ENCODE data around the gene ADAMTSL3.
A peak's percentile ranks its signal among the peaks of the same experiment; 100 is the strongest.
"Not testable (repeated sequence)": the region's sequence is repeated elsewhere in the genome, so short reads cannot be mapped to it uniquely, and the experiment has no call there.

ADAMTSL3 gene

DNA sequence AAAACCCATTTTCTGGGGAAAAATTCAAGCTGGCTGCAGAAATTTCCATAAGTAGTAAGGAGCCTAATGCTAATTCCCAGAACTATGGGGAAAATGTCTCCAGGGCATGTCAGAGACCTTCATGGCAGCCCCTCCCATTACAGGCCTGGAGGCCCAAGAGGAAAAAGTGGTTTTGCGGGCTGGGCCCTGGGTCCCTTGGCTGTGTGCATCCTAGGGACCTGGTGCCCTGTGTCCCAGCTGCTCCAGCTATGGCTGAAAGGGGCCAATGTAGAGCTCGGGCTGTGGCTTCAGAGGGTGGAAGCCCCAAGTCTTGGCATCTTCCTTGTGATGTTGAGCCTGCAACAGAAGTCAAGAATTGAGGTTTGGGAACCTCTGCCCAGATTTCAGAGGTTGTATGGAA, 48.4 kb downstream of the ADAMTSL3 start:
- not testable (repeated sequence) for DNase-seq (ENCODE audit: low spot score)

DNA sequence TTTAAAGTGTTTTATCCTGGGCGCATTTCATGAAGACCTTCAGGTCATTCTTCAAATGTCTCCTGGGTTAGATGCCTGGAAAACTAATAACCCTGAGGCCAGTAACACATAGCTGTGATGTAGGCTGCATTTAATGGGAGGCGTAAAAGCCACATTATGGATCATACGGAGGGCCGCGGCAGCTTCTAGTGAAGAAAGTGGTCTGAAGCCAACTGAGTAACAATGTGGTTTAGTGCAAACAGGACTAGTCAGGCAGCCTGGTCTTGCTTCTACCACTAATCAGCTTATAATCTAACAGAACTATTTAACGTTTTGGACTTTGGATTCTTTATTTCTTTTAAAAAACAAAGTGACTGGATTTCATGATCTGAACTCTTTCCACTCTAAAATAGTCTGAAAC, 54.4 kb downstream of the ADAMTSL3 start:
- no peak for DNase-seq (ENCODE audit: low spot score)

DNA sequence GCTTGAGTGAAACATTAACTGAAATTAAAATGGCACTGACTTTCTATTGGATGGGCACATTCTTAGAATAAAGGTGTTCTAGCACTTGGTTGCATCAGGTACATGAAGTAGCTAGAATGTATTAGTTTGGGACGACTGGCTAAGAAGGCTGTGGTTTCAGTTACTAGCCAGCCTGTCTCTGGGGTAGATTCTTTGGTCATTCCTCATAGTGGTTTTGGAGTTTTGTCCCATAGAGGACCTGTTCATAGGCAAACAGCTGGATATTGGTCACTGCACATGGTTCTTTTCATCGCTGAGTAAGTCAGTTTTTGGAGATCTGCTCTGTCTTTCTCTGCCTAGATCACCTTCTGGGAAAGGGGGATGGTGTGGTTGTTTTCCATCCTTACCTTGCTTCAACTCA, 55.3 kb downstream of the ADAMTSL3 start:
- no peak for DNase-seq (ENCODE audit: low spot score)

DNA sequence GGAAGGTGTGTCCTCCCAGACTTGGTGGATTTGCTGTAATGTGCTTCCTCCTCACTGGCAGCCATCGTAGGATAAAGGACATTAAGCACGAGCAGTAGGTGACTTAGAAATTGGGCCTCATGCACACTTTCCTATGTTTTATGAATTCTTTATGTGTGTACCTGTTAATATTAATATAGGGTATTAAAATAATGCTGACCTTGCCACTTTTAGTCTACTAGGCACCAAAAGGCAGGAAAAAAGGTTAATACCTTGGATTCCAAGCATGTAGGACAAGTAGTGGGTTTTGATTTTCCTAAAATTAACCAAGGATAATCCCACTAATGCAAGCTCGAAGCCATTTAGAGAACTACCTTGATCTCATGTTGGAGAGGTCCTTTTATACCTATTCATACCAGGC, 55.9 kb downstream of the ADAMTSL3 start:
- DNase-seq (ENCODE audit: low spot score) = no peak

DNA sequence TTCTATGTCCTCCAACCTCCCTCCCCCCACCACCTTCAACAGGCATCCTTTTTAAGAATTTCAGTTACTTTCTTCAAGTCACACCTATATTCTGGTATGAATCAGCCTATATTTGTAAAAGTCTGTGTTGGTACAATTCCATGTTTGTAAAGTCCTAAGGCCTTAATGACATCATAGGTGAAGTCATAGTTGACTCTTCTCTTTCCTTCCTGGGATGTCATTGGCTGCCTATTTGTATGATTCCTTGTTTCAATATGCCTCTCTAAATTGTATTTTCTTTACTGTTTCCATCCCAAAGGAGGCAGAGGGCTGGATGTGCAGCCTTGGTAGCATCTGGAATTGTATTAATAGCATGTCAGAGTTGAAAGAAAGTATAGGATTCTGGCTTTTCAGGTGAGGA, 56.5 kb downstream of the ADAMTSL3 start:
- no peak for DNase-seq (ENCODE audit: low spot score)

DNA sequence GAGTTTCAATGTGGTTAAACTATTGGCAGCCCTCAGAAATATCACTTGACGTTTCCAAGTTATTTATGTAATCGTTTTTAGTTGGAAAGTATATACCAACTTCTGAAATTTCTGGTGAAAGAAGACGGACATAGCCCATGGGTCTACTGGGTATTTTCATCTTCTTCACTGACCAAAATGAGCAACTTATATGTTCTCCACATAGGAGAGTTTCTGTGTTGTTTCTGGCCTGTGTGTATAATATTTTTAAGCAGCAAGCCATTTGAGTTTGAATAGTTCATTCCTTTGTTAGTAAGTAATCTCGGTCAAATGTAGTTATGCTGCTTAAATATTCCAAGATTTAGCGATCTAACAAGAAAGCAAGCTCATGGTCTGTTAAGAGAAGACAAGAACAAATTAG, 57.3 kb downstream of the ADAMTSL3 start:
- no peak for DNase-seq (ENCODE audit: low spot score)

DNA sequence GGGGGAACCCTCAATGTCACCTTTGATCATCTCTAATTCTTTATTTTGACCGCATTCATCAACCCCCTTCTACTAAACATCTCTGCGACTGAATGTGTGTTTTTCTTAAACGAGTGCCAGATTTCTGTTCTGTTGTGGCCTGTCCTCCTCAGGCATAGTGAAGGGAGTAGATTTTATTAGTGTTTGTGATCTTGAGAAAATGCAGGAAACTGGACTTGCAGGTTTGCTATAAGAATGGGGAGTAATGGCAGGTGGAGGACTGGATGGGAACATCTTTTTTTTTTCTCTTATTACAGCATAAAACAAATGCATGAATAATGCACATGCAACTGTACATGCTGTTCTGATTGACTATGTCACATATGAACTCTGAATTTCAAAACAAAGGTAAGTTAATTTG, 59.3 kb downstream of the ADAMTSL3 start:
- DNase-seq (ENCODE audit: low spot score) = no peak

DNA sequence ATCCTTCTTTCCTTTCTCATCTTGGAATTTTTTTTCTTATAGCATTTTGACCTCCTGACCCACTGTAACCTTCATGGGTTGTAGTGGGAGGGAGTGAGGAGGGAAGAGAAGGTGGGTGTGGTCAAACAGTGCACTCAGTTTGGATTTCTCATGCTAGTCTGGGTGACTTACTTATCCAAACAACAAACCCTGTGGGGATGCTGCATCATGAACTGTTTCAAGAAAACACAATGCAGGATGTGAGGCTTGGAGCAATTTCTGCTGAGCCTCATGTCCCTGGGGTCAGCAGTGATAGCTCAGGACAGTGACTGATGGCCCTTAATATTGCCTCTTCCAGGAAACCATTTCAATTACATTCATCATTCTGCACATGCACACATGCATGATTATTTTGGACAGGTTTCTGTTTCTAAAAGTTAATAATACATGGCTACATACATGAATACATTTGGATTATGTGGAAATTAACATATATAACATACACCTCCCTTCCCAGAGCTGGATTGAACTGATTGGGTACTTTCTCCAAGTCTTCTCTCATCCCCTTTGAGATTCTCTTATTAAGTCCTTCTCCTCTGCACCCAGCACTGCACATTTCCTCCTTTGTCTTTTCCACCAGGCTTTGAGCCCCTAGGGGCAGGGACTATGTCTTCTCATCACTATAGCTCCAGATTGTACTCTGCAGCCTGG, 61.2 kb downstream of the ADAMTSL3 start:
- DNase-seq (ENCODE audit: low spot score) = no peak

DNA sequence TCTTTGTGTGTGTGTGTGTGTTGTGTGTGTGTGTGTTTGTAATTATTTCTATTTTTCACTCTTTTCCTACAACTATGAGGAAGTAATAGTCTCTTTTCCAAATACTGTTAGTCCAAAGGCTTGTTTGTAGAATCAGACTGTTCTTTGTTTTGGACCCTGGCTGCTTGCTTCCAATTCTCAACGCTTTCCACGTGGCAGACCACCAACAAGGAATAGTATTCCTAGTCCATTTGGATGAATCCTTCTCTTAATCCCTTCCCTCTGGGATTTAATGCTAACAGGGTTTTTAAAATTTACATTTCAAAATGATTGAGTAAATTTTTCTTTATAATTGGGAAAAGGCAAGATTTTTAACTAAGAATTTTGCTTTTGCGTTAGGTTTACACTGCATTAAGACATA, 62.7 kb downstream of the ADAMTSL3 start:
- DNase-seq (ENCODE audit: low spot score) = no peak

DNA sequence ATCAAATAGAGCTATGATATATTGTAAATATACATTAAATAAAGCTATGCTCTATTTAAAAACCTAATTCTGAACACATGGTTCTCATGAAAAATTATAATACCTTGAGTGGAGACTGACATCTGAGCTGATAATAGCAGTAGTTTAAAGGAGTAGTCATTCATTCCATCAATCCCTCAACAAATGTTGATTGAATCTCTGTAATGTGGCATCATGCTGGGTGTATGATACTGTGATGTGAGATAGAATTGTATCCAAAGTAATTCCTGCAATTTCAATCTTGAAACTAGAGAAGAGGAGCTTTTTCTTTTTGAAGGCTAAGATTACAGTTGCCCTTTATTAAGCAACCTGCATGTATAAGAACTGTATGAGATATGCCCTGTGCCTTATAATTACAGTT, 63.1 kb downstream of the ADAMTSL3 start:
- no peak for DNase-seq (ENCODE audit: low spot score)

DNA sequence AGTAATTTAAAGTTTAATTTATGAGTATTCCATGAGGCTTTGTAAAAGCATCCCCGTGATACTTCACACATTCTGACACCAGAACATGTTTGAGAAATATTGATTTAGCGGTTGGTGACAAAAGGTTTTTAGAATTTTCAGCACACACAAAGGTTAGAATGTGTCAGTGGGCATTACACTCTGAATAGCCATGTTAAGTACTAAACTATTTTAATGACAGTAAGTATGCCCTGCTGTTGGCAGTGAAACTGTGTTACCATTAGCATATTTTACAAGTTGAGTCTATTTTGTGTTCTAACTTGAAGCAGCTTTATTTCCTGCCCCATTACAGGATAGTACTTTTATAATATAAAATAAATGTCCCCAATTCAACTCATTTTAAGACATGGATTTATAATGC, 66.5 kb downstream of the ADAMTSL3 start:
- no peak for DNase-seq (ENCODE audit: low spot score)

DNA sequence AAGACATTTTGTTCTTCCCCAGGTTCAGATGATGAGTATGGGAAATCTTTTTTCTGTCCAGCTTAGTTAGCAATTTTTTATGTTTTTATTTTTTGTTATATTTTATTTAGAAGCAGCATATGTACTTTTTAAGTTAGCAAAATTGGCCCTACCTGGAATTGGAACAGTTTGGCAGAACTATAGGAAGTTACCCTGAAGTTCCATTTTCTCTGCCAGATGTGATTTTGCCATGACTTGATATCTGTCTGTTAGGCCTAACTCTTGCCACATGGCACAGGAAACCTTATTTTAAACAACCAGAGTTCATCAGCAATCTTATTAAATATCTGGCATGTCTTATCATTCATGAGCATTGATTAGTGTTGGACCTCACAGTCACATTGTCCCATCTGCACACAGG, 67.1 kb downstream of the ADAMTSL3 start:
- no peak for DNase-seq (ENCODE audit: low spot score)

DNA sequence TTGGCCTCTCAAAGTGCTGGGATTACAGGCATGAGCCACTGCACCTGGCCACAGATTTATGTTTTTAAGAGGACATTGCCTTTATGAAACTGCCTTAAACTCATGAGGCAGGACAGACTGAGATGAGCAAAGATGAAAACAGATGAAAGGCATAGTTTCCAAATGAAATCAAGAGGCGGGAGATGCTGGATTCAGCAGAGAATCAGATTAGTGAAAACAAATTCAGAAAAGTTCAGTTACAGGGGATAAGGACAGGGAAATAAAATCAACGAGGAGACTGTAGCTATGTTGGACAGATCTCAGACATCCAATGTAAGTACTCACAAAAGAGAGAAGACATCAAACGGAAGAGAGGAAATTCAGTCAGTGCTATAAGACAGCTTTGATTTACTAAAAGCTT, 68.1 kb downstream of the ADAMTSL3 start:
- no peak for DNase-seq (ENCODE audit: low spot score)

DNA sequence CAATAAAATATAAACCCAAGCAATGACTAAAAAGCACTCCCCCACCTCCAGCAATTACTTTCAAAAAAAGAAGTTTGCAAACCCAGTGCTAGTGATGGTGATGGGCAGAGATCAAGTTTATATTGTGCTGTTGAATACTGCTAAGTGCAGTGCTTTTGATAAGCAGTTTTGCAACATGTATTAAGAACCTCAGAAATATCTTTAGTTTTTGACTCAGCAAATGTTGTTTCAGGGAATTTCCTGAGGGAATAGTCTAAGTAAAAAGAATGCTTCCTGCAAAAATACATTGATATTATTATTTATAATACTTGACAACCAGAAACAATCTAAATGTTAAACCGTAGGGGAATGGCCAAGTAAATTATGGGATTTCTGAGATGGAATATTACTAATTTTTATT, 69.3 kb downstream of the ADAMTSL3 start:
- no peak for DNase-seq (ENCODE audit: low spot score)

DNA sequence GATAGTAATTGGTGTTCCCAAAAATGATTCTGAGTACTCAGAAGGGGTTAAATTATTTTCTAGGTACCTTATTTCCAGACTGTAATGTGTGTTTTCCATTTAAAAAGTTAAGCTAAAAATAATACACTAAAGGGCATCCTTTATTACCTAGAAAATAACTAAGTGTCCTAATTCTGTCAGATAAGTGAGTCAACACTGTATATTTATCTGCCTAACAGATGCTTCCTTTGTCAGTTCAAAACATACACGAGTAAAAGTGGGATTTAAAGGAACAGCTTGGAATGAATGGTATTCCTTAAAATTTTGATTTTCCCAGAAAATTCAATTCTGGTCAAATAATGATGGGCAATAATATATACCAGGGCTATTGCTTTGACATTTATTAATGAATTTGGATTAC, 78.3 kb downstream of the ADAMTSL3 start:
- DNase-seq (ENCODE audit: low spot score) = no peak

DNA sequence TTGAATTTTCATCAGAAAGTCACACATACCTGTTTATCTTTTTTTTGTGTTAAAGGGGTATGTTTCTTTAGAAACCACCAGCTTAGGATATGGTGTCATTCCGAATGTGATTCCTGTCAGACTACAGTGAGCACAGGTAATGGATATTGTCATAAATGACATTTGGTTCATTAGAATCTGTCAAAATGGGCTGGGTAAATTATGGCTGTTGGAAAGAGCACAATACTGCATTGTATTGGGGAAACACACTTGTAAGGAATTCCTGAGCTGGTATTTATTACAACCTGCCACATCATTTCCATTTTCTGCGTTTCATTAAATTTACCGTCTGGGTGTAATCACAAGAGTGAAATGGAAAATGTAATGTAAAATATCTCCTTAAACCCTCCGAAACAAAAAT, 78.8 kb downstream of the ADAMTSL3 start:
- no peak for DNase-seq (ENCODE audit: low spot score)

DNA sequence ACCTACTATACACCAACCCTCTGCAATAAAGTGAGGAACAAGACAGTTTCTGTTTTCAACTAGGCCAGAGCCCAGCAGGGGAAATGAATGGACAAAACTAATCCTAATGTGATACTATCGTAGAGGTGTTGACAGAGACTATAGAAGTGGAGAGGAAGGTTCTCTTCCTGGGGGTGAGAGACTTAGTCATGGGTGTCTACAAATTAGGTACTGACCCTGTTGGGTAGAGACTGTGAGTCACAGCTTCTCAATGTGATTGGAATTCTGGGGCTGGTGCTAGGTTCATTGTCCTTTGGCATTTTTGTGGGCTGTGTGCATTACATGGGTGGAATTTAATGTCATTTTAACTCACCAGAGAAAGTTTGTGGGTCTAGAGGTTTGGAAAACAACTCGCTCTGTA, 79.3 kb downstream of the ADAMTSL3 start:
- no peak for DNase-seq (ENCODE audit: low spot score)

DNA sequence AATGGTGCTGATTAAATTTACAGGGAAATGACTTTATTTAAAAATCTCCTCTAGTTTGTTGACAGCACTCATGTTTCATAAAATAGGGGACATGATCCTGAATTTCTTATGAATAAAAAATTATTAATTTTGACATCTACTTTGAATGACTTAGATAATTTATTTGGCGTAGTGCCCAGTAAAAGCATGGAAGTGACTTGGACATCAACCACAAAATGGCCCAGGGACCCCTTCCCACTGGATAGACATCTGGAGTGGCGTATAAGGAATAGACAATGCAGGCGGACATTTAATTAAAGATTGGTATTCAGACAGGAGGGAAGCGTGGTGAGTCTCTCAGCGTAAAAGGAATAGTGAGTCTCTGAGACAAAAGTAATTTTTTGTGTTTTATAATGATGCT, 79.8 kb downstream of the ADAMTSL3 start:
- DNase-seq (ENCODE audit: low spot score) = no peak

DNA sequence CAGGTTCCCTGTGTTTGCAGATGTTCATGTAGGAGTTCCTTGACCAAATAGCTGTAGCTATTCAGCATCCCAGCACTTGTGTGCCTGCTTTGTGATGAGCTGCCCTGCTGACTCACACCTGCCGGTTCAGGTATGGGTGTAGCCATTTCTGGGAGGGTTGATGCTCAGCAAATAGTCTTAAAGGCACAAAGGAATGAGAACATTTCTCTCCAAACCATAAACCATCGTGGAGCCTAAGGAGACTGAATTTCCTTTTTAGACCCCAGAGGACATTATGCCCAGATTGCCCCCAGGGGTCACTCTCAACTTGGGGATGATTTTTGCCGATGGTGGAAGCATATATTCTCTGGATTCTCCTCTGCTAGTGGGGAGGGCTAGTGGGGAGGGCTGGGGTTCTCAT, 80.6 kb downstream of the ADAMTSL3 start:
- DNase-seq (ENCODE audit: low spot score) = peak; percentile 14

DNA sequence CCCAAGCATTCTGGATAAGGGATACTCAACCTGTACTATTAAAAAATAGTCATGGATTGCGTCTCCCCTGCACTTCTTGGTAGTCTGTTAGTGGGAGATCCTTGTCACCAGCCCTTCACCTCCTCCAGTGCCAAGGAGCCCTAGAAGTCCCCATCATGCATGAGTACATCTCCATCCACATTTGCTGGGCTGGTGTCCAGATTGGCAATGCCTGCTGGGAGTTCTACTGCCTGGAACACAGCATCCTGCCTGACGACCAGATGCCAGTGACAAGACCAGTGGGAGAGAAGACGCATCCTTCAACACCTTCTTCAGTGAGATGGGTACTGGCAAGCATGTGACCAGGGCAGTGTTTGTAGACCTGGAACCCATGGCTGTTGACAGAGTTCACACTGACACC, 85.7 kb downstream of the ADAMTSL3 start:
- DNase-seq (ENCODE audit: low spot score) = no peak

DNA sequence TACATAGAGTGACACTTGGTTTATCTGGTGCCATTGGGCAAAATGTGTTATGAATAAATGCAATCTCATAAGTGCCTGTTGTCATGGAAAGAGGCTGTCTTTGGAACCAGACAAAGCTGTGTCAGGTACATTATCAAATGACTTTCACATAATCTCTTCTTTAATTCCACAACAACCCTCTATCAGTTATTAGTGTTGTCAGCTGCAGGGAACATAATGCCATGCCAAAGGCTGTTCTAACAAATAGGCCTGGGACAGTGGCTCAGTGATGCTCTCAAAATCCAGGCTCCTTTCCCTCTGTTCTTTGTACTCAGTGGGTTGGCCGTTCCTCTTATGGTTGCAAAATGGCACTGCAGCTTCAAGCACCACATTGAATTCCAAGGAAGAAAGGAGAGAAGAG, 91.8 kb downstream of the ADAMTSL3 start:
- DNase-seq (ENCODE audit: low spot score) = no peak

DNA sequence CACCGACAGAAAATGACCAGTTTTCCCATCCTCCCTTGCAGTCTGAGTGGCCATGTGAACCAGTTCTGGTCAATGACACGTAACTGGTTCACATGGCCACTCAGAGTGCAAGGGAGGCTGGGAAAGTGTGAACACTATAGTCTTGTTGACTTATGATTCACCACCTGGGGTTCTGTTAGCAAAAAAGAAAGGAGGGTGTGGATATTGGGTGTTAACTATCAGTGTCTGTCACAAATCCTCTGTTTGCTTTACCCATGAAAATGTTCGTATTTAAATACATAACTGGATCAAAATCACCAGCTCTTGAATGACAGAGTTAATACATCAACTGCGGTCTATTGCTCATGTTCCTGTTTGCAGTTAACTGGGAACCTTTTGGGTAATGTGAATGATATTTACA, 92.3 kb downstream of the ADAMTSL3 start:
- DNase-seq (ENCODE audit: low spot score) = peak; percentile 6

DNA sequence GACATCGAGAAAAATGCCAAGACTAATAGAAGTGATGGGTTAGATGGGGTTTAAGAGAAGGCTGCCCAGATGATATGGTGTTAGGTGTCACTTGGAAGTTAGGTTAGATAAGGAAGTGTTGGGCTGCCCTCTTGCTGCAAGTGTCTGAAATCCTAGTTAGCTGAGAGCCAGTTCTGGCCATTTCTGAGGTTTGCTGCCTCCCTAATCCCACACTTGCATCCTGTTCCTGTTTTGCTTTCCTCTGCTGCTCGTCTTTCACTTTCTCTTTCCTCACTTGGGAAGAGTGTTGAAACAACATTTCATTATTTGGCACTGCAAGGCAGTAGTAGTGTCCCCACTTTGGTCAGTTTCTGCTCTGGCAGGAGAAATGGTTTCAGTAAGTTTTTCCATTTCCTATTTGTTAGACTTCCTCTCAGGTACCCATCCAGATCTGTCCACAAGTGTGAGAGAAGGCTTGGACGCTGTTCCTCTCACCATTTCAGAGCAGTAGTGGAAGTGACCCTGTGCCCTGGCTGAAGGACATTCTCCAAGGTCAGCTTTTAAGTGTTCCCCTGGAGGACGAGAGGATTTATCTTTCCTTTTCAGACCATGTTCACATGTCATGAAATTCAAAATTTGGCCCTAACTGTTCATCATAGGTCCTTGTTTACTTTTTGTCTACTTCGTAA, 93.3 kb downstream of the ADAMTSL3 start:
- DNase-seq (ENCODE audit: low spot score) = peak; percentile 25

DNA sequence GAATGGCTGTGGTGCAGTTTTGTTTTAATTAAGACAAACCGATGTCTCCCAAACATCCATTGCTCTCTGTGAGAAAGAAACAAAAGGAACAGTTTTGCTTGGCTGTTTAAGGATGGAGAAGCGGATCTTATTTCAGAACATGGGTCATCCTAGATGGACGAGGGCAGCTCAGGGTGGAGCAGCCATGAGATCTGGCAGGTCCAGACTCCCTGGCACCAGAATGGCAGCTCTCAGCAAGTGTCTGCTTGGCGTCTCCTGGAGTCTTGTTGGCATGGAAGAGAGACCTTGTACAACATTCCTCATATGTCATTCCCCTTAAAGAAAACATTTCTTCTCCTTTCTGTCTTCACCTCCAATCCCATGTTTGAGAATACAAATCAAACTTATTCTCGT, 93.8 kb downstream of the ADAMTSL3 start:
- DNase-seq (ENCODE audit: low spot score) = no peak
